SK-N-SH (cell line): ENCODE measurements around the gene CLIC6. TPM values are rescaled to one million over a fixed set of nuclear protein-coding genes. Genes with fewer than 3 reads are reported as not detected.
A peak's percentile ranks its signal among the peaks of the same experiment; 100 is the strongest.

ENCODE experiments used
- CTCF ChIA-PET: fragments of 300-600, 350-600 bp; formaldehyde crosslinking; extraction: SDS; loops from one replicate; lab custom pipeline; 2021; lab: Yijun Ruan, JAX
- POLR2A ChIA-PET: fragments of 350-600 bp; sonication (Branson Sonifier 250); formaldehyde crosslinking; extraction: SDS; loops from one replicate; lab custom pipeline; 2020; ENCODE audit warnings: antibody characterized with exemption, inconsistent platforms; lab: Yijun Ruan, JAX
- DNase-seq: peaks from one replicate; pipeline ENCODE4 v3.0.0; 2012
- H2AFZ ChIP-seq: fragments of 200-600 bp; sonication (generic); 2 replicates; pipeline ENCODE4 v1.8.1; 2016; ENCODE audit warnings: antibody characterized with exemption, mild to moderate bottlenecking, low read depth
- H3F3A ChIP-seq: fragments of 200-600 bp; sonication (generic); replicated peaks from 2 replicates; pipeline ENCODE3; 2016; ENCODE audit warnings: antibody characterized with exemption, mild to moderate bottlenecking; ENCODE audit not compliant: insufficient read depth
- H3K27ac ChIP-seq, 2 experiments: fragments of 200-500 bp in 1 of 2; fragments of 200-600 bp in 1 of 2; sonication (Bioruptor generic) in 1 of 2; sonication (generic), shearing (Covaris generic) in 1 of 2; 2 replicates each; pipeline versions ENCODE4 v1.5.1 to v1.6.1; 2014 to 2016; ENCODE audit warnings: low read depth in 2 of 2, inconsistent platforms in 1 of 2, low read length in 1 of 2, mild to moderate bottlenecking in 1 of 2, mixed read lengths in 1 of 2
- H3K27me3 ChIP-seq: fragments of 200-600 bp; sonication (generic), shearing (Covaris generic); 2 replicates; pipeline ENCODE4 v1.6.1; 2016; ENCODE audit warnings: mixed run types; ENCODE audit not compliant: insufficient read depth
- H3K36me3 ChIP-seq, 2 experiments: fragments of 200-500 bp in 1 of 2; fragments of 200-600 bp in 1 of 2; sonication (Bioruptor generic) in 1 of 2; sonication (generic) in 1 of 2; replicated peaks in 1 of 2; 2 replicates each; pipeline versions ENCODE3 to v1.5.1; 2014 to 2016; ENCODE audit warnings: low read length in 1 of 2, mild to moderate bottlenecking in 1 of 2; ENCODE audit not compliant: insufficient read depth in 2 of 2, control insufficient read depth in 1 of 2
- H3K4me1 ChIP-seq, 2 experiments: fragments of 200-500 bp in 1 of 2; fragments of 200-600 bp in 1 of 2; sonication (Bioruptor generic) in 1 of 2; sonication (generic), shearing (Covaris generic) in 1 of 2; 2 replicates each; pipeline versions ENCODE4 v1.5.1 to v1.6.1; 2014 to 2016; ENCODE audit warnings: low read depth in 1 of 2, low read length in 1 of 2, mixed run types in 1 of 2; ENCODE audit not compliant: insufficient read depth in 2 of 2, control insufficient read depth in 1 of 2
- H3K4me2 ChIP-seq: fragments of 200-600 bp; sonication (generic), shearing (Covaris generic); 2 replicates; pipeline ENCODE4 v1.6.1; 2017; ENCODE audit warnings: mixed run types
- H3K4me3 ChIP-seq, 2 experiments: fragments of 200-500 bp in 1 of 2; fragments of 200-600 bp in 1 of 2; sonication (Bioruptor generic) in 1 of 2; sonication (generic), shearing (Covaris generic) in 1 of 2; 2 replicates each; pipeline versions ENCODE4 v1.5.1 to v1.8.1; 2014 to 2016; ENCODE audit warnings: low read depth in 2 of 2, inconsistent platforms in 1 of 2, low read length in 1 of 2, mild to moderate bottlenecking in 1 of 2, mixed read lengths in 1 of 2, moderate library complexity in 1 of 2
- H3K79me2 ChIP-seq: fragments of 200-600 bp; sonication (generic); 2 replicates; pipeline ENCODE4 v1.8.1; 2017; ENCODE audit warnings: mild to moderate bottlenecking; ENCODE audit not compliant: insufficient read depth
- H3K9ac ChIP-seq: fragments of 200-600 bp; sonication (generic); 2 replicates; pipeline ENCODE4 v1.6.1; 2017; ENCODE audit warnings: mixed run types
- H3K9me2 ChIP-seq: fragments of 200-600 bp; sonication (generic); 2 replicates; pipeline ENCODE4 v1.6.1; 2017; ENCODE audit warnings: mixed run types
- H3K9me3 ChIP-seq: fragments of 200-600 bp; sonication (generic); 2 replicates; pipeline ENCODE4 v1.6.1; 2017; ENCODE audit warnings: mixed run types, mild to moderate bottlenecking, moderate library complexity
- H4K20me1 ChIP-seq: fragments of 200-600 bp; sonication (generic); 2 replicates; pipeline ENCODE4 v1.6.1; 2017; ENCODE audit warnings: mild to moderate bottlenecking, mixed run types; ENCODE audit not compliant: insufficient read depth
- CHD2 ChIP-seq: fragments of 150-350 bp; IDR thresholded peaks from 2 replicates; pipeline ENCODE4 v1.6.1; 2018; ENCODE audit warnings: low read length; ENCODE audit not compliant: partially characterized antibody
- ELF1 ChIP-seq: IDR thresholded peaks from 2 replicates; pipeline ENCODE4 v1.4.0; 2012
- EP300 ChIP-seq, 2 experiments: IDR thresholded peaks; 2 replicates each; pipeline versions ENCODE4 v1.4.0 to v1.6.1; 2012; ENCODE audit warnings: borderline replicate concordance in 1 of 2, low read depth in 1 of 2, low read length in 1 of 2
- FOXM1 ChIP-seq: IDR thresholded peaks from 2 replicates; pipeline ENCODE4 v1.4.0; 2012; ENCODE audit warnings: low read depth, mild to moderate bottlenecking
- GABPA ChIP-seq: IDR thresholded peaks from 2 replicates; pipeline ENCODE4 v1.4.0; 2012; ENCODE audit warnings: low read depth, mild to moderate bottlenecking
- GATA2 ChIP-seq: sonication (generic); formaldehyde crosslinking; IDR thresholded peaks from 2 replicates; pipeline ENCODE4 v1.5.0; 2020; ENCODE audit warnings: mild to moderate bottlenecking, missing genetic modification reagents
- NFIC ChIP-seq: IDR thresholded peaks from 2 replicates; pipeline ENCODE4 v1.4.0; 2012; ENCODE audit warnings: borderline replicate concordance
- POLR2AphosphoS5 ChIP-seq: IDR thresholded peaks from 2 replicates; pipeline ENCODE4 v1.6.1; 2012; ENCODE audit warnings: low read depth, low read length
- RAD21 ChIP-seq: IDR thresholded peaks from 2 replicates; pipeline ENCODE4 v1.6.1; 2012; ENCODE audit warnings: mild to moderate bottlenecking, low read length
- RCOR1 ChIP-seq: fragments of 150-350 bp; IDR thresholded peaks from 2 replicates; pipeline ENCODE4 v1.6.1; 2017; ENCODE audit warnings: antibody characterized with exemption, low read length
- RFX5 ChIP-seq: IDR thresholded peaks from 2 replicates; pipeline ENCODE4 v1.6.1; 2012; ENCODE audit warnings: mild to moderate bottlenecking, improper control_type of control experiment, low read length
- TCF12 ChIP-seq: IDR thresholded peaks from 2 replicates; pipeline ENCODE4 v1.4.0; 2012
- TEAD4 ChIP-seq: IDR thresholded peaks from 2 replicates; pipeline ENCODE4 v1.4.0; 2012; ENCODE audit warnings: mild to moderate bottlenecking, borderline replicate concordance; ENCODE audit not compliant: insufficient read depth
- WGBS: methylation state at CpG from one replicate; pipeline ENCODE4 v1.1.6; 2017; ENCODE audit warnings: low lambda C conversion rate; 5-methylcytosine and 5-hydroxymethylcytosine counted together
- polyA plus RNA-seq, 3 experiments: library from polyadenylated mRNA; depleted of rRNA; stranded (reverse); fragments of >200 nt; gene quantifications; 2 replicates each; pipeline ENCODE4 v1.2.3, GENCODE V29; 2012
- TF ChIP-seq, protein P1 (sequence below): IDR thresholded peaks from 2 replicates; pipeline ENCODE4 v1.4.0; 2012; ENCODE audit warnings: low read depth, borderline replicate concordance
- TF ChIP-seq, protein P2 (sequence below): IDR thresholded peaks from 2 replicates; pipeline ENCODE4 v1.4.0; 2012; ENCODE audit warnings: low read depth, borderline replicate concordance
- TF ChIP-seq, protein P3 (sequence below): IDR thresholded peaks from 2 replicates; pipeline ENCODE4 v1.6.1; 2012; ENCODE audit warnings: mild to moderate bottlenecking, low read depth, low read length, moderate library complexity

Gene CLIC6
- polyA plus RNA-seq, 1 of the 3 experiments (the other 2 are of a cell fraction): 0.08 TPM

DNA sequence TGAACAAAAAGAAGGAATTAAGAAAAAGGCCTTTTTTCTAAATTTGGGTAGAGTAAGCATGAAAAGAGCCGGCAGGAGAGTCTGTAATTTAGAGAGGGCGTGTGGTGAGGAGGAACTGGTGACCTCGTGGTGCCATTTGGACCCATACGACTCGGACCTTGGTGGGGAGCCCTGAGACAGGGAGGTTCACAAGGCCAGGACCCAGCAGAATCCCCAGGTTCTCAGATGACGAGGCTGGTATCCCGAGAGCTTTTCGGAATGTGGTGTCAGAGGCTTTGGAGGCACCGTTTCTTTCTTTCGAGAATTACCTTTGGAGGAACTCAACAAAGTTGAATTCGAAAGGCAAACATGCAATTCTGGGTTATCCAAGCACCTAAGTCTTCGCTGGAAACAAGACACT, 34.8 kb downstream of the CLIC6 start:
- Histone ChIP-seq H3K36me3 (no peaks in the 10 kb centered on the region), H3K9ac (no peak overlapping the region), H2AFZ (no peak overlapping the region), H3K9me2 (no peaks in the 10 kb centered on the region), H3K27ac (peak overlapping the region in 1 of 2 experiments; percentile 81; a peak in 1 of 4 replicates), H3K79me2 (no peaks in the 10 kb centered on the region), H3K4me1 (peaks cover 0 to 24% of the 10 kb centered on the region in 2 experiments; a peak in 2 of 4 replicates), H3K27me3 (peaks cover 35% of the 10 kb centered on the region), H3K4me2 (no peak overlapping the region), H3K9me3 (no peaks in the 10 kb centered on the region), H3K4me3 (no peak overlapping the region), H3F3A (no peaks in the 10 kb centered on the region), H4K20me1 (no peaks in the 10 kb centered on the region)
- CTCF ChIA-PET: interaction anchor here (2.8 to 3.1 kb wide), 2 partner anchors 11 to 1137 kb away, joined by 7 to 19 read pairs; no protein-coding TSS in a partner anchor
- POLR2A ChIA-PET: no interaction called here
- TF ChIP-seq POLR2AphosphoS5: no peak
- TF ChIP-seq FOXM1: no peak
- no peak for TF ChIP-seq RCOR1
- DNase-seq: peak; percentile 30
- 57% methylated on average over 12 of the region's 12 CpGs for WGBS

DNA sequence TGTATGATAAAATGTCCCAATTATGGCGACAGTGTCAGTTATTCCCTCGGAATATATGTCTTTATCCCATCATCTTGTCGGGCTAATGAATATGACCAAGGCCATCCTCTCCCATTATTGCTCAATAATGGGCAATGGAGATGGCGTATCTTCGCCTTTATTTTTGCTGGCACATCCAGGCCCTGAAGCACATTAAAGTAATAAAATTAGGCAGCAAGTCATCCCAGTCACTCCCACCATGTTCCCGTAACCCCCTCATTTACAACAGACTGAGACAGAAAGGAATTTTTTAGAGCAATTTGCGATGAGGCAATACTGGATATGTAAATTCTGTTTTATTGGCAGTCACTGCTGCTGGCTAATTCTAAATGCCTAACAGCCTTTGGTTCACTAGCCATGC, 35.3 kb downstream of the CLIC6 start:
- Histone ChIP-seq H3K27me3 (peaks cover 41% of the 10 kb centered on the region), H3K79me2 (no peaks in the 10 kb centered on the region), H3K9me2 (no peaks in the 10 kb centered on the region), H2AFZ (no peak overlapping the region), H3K9me3 (no peaks in the 10 kb centered on the region), H3K9ac (no peak overlapping the region), H4K20me1 (no peaks in the 10 kb centered on the region), H3F3A (no peaks in the 10 kb centered on the region), H3K4me1 (peaks cover 0 to 24% of the 10 kb centered on the region in 2 experiments; a peak in 2 of 4 replicates), H3K4me3 (no peak overlapping the region), H3K4me2 (no peak overlapping the region), H3K27ac (peak overlapping the region in 1 of 2 experiments; percentile 79; a peak in 2 of 4 replicates), H3K36me3 (no peaks in the 10 kb centered on the region)
- peak; percentile 76 for DNase-seq
- CTCF ChIA-PET: interaction anchor here (0.9 to 3.1 kb wide), 3 partner anchors 11 to 1136 kb away, joined by 3 to 19 read pairs (median 7); no protein-coding TSS in a partner anchor
- peak; percentile 82 for TF ChIP-seq RCOR1
- peak; percentile 92 for TF ChIP-seq GATA2 (CRISPR knock-in tag)
- peak; percentile 64; the same call in 1 of the 2 replicates for TF ChIP-seq TEAD4
- TF ChIP-seq EP300 (IDR thresholded peaks at IDR 0.05; ENCODE audit: borderline replicate concordance in 1 of 2, low read depth in 1 of 2, low read length in 1 of 2): peak in 1 of 2 experiments; percentile 74; a peak in 2 of 4 replicates
- TF ChIP-seq CHD2: peak; percentile 60
- no peak for TF ChIP-seq NFIC
- TF ChIP-seq GABPA: no peak
- TF ChIP-seq TCF12: peak; percentile 27; the same call in 1 of the 2 replicates
- 19% methylated on average over 7 of the region's 7 CpGs for WGBS
- POLR2A ChIA-PET: no interaction called here

DNA sequence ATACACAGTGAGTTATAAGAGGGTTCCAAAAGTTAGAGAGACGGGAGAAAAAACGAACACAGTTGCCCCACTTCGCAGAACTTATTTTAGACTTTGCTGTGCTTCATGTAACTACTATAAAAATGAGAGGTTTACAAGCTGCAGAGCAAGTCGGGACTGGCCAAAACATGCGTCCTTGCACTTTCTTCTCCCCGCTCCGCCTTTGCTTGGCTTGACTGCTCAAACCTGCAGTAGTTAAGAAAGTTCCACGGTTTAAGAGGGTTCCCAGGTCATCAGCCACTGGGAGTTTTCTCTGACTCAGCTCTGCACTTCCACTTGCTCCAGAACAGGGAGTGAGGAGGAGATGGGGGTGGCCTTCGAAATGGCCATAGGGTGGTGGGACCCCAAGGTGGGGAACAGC, 36.2 kb downstream of the CLIC6 start:
- peak overlapping the region in 1 of 2 experiments; percentile 79; a peak in 2 of 4 replicates for H3K27ac ChIP-seq
- WGBS: 73% methylated on average over 9 of the region's 9 CpGs
- H3F3A ChIP-seq: no peaks in the 10 kb centered on the region
- DNase-seq: no peak
- H3K27me3 ChIP-seq: peaks cover 42% of the 10 kb centered on the region
- peaks cover 0 to 24% of the 10 kb centered on the region in 2 experiments; a peak in 2 of 4 replicates for H3K4me1 ChIP-seq
- no peaks in the 10 kb centered on the region for H3K79me2 ChIP-seq
- no peak for TF ChIP-seq ELF1
- no peak for TF ChIP-seq RFX5
- TF ChIP-seq TEAD4: no peak
- TF ChIP-seq, protein P1, sequence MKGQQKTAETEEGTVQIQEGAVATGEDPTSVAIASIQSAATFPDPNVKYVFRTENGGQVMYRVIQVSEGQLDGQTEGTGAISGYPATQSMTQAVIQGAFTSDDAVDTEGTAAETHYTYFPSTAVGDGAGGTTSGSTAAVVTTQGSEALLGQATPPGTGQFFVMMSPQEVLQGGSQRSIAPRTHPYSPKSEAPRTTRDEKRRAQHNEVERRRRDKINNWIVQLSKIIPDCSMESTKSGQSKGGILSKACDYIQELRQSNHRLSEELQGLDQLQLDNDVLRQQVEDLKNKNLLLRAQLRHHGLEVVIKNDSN: no peak
- TF ChIP-seq RAD21: no peak
- TF ChIP-seq, protein P2, sequence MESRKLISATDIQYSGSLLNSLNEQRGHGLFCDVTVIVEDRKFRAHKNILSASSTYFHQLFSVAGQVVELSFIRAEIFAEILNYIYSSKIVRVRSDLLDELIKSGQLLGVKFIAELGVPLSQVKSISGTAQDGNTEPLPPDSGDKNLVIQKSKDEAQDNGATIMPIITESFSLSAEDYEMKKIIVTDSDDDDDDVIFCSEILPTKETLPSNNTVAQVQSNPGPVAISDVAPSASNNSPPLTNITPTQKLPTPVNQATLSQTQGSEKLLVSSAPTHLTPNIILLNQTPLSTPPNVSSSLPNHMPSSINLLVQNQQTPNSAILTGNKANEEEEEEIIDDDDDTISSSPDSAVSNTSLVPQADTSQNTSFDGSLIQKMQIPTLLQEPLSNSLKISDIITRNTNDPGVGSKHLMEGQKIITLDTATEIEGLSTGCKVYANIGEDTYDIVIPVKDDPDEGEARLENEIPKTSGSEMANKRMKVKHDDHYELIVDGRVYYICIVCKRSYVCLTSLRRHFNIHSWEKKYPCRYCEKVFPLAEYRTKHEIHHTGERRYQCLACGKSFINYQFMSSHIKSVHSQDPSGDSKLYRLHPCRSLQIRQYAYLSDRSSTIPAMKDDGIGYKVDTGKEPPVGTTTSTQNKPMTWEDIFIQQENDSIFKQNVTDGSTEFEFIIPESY: no peak
- TF ChIP-seq, protein P3, sequence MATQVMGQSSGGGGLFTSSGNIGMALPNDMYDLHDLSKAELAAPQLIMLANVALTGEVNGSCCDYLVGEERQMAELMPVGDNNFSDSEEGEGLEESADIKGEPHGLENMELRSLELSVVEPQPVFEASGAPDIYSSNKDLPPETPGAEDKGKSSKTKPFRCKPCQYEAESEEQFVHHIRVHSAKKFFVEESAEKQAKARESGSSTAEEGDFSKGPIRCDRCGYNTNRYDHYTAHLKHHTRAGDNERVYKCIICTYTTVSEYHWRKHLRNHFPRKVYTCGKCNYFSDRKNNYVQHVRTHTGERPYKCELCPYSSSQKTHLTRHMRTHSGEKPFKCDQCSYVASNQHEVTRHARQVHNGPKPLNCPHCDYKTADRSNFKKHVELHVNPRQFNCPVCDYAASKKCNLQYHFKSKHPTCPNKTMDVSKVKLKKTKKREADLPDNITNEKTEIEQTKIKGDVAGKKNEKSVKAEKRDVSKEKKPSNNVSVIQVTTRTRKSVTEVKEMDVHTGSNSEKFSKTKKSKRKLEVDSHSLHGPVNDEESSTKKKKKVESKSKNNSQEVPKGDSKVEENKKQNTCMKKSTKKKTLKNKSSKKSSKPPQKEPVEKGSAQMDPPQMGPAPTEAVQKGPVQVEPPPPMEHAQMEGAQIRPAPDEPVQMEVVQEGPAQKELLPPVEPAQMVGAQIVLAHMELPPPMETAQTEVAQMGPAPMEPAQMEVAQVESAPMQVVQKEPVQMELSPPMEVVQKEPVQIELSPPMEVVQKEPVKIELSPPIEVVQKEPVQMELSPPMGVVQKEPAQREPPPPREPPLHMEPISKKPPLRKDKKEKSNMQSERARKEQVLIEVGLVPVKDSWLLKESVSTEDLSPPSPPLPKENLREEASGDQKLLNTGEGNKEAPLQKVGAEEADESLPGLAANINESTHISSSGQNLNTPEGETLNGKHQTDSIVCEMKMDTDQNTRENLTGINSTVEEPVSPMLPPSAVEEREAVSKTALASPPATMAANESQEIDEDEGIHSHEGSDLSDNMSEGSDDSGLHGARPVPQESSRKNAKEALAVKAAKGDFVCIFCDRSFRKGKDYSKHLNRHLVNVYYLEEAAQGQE: no peak
- TF ChIP-seq GABPA: no peak
- no peak overlapping the region for H3K4me3 ChIP-seq
- no peak overlapping the region for H3K4me2 ChIP-seq
- no peaks in the 10 kb centered on the region for H3K36me3 ChIP-seq
- no peak overlapping the region for H3K9ac ChIP-seq
- no peaks in the 10 kb centered on the region for H4K20me1 ChIP-seq
- no peaks in the 10 kb centered on the region for H3K9me3 ChIP-seq
- CTCF ChIA-PET: interaction anchor here (0.9 to 3.1 kb wide), 5 partner anchors 12 to 1135 kb away, joined by 3 to 19 read pairs (median 5); no protein-coding TSS in a partner anchor
- no peaks in the 10 kb centered on the region for H3K9me2 ChIP-seq
- POLR2A ChIA-PET: no interaction called here
- no peak overlapping the region for H2AFZ ChIP-seq
